CD4-positive, alpha-beta T cell treated with Interleukin-12 subunit alpha and Interleukin-12 subunit beta, for 1 hour (primary cell): ENCODE measurements around the gene IVNS1ABP.
"Not testable (repeated sequence)": the region's sequence is repeated elsewhere in the genome, so short reads cannot be mapped to it uniquely, and the experiment has no call there.

Experiments used
- DNase-seq: peaks from one replicate; pipeline ENCODE4 v3.0.0-alpha.2; 2020

The IVNS1ABP gene

GRCh38 chr1:185317034-185317885 lies at the start of gene IVNS1ABP:
TSS of gene IVNS1ABP (minus strand) at chr1:185317243. CDS start at chr1:185309493, 7,750 bp downstream.
- peak; percentile 97 for DNase-seq

- no peak for DNase-seq
These were observed 48.9 kb upstream of the IVNS1ABP start for GRCh38 chr1:185365951-185366350.

GRCh38 chr1:185364528-185364927 lies 47.5 kb upstream of the IVNS1ABP start:
- DNase-seq: not testable (repeated sequence)

GRCh38 chr1:185363205-185363604 lies 46.2 kb upstream of the IVNS1ABP start:
- DNase-seq: no peak

GRCh38 chr1:185360714-185361113 lies 43.7 kb upstream of the IVNS1ABP start:
- DNase-seq: no peak

GRCh38 chr1:185358957-185359356 lies 41.9 kb upstream of the IVNS1ABP start:
- DNase-seq: no peak

GRCh38 chr1:185355947-185356346 lies 38.9 kb upstream of the IVNS1ABP start:
- no peak for DNase-seq

GRCh38 chr1:185353124-185353523 lies 36.1 kb upstream of the IVNS1ABP start:
- DNase-seq: no peak

- no peak for DNase-seq
These were observed 34.9 kb upstream of the IVNS1ABP start for GRCh38 chr1:185351734-185352466.

- DNase-seq: no peak
These were observed 33.0 kb upstream of the IVNS1ABP start for GRCh38 chr1:185350027-185350442.

- DNase-seq: no peak
These were observed 32.5 kb upstream of the IVNS1ABP start for GRCh38 chr1:185349556-185349955.

GRCh38 chr1:185348985-185349384 lies 31.9 kb upstream of the IVNS1ABP start:
- DNase-seq: no peak

- no peak for DNase-seq
These were observed 31.3 kb upstream of the IVNS1ABP start for GRCh38 chr1:185348296-185348695.

GRCh38 chr1:185345913-185346720 lies 29.1 kb upstream of the IVNS1ABP start:
- DNase-seq: no peak

- DNase-seq: no peak
These were observed 26.3 kb upstream of the IVNS1ABP start for GRCh38 chr1:185343306-185343705.

- no peak for DNase-seq
These were observed 25.7 kb upstream of the IVNS1ABP start for GRCh38 chr1:185342672-185343259.

GRCh38 chr1:185342017-185342416 lies 25.0 kb upstream of the IVNS1ABP start:
- DNase-seq: no peak

- DNase-seq: no peak
These were observed 24.2 kb upstream of the IVNS1ABP start for GRCh38 chr1:185341196-185341781.

- peak; percentile 46 for DNase-seq
These were observed 21.9 kb upstream of the IVNS1ABP start for GRCh38 chr1:185338719-185339622.

- DNase-seq: no peak
These were observed 20.2 kb upstream of the IVNS1ABP start for GRCh38 chr1:185337246-185337645.

GRCh38 chr1:185334182-185334581 lies 17.1 kb upstream of the IVNS1ABP start:
- no peak for DNase-seq
